Prostate gland (tissue), 2 donors: Measurements from ENCODE around the gene POLK.
"Not testable (repeated sequence)": the region's sequence is repeated elsewhere in the genome, so short reads cannot be mapped to it uniquely, and the experiment has no call there.

Source experiments
- POLR2A ChIP-seq: fragments of 450-650 bp; IDR thresholded peaks from one replicate; pipeline ENCODE4 v1.6.1; 2016; ENCODE audit warnings: antibody characterized with exemption, mild to moderate bottlenecking
- TF ChIP-seq, protein P1 (sequence below), 4 experiments: fragments of 200-600 bp in 2 of 4; fragments of 450-650 bp in 2 of 4; sonication (generic) in 2 of 4; IDR thresholded peaks; 1 replicate in 3 of 4; 2 replicates in 1 of 4; pipeline ENCODE4 v1.5.1; 2016 to 2019; ENCODE audit warnings: antibody characterized with exemption in 4 of 4, mild to moderate bottlenecking in 2 of 4, moderate library complexity in 2 of 4

DNA sequence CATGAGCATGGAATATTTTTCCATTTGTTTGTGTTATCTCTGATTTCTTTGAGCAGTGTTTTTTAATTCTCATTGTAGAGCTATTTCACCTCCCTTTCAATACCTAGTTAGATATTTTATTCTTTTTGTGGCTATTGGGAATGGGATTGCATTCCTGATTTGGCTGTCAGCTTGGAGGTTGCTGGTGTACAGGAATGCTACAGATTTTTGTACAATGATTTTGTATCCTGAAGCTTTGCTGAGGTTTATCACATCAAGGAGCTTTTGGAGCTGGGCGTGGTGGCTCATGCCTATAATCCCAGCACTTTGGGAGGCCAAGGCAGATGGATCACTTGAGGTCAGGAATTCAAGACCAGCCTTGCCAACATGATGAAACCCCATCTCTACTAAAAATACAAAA lies 22.0 kb downstream of the POLK start:
- TF ChIP-seq, protein P1, sequence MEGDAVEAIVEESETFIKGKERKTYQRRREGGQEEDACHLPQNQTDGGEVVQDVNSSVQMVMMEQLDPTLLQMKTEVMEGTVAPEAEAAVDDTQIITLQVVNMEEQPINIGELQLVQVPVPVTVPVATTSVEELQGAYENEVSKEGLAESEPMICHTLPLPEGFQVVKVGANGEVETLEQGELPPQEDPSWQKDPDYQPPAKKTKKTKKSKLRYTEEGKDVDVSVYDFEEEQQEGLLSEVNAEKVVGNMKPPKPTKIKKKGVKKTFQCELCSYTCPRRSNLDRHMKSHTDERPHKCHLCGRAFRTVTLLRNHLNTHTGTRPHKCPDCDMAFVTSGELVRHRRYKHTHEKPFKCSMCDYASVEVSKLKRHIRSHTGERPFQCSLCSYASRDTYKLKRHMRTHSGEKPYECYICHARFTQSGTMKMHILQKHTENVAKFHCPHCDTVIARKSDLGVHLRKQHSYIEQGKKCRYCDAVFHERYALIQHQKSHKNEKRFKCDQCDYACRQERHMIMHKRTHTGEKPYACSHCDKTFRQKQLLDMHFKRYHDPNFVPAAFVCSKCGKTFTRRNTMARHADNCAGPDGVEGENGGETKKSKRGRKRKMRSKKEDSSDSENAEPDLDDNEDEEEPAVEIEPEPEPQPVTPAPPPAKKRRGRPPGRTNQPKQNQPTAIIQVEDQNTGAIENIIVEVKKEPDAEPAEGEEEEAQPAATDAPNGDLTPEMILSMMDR (IDR thresholded peaks at IDR 0.05), result not testable (repeated sequence)
- not testable (repeated sequence) for TF ChIP-seq POLR2A
